Omental fat pad (tissue), 4 donors: Measurements from ENCODE around the gene SORCS1. TPM values are rescaled to one million over a fixed set of nuclear protein-coding genes. Genes with fewer than 3 reads are reported as not detected.

Experiments used
- ATAC-seq: fragments of 150-250 bp; one replicate; pipeline ENCODE4 v1.9.1; 2016; ENCODE audit warnings: mild to moderate bottlenecking, moderate library complexity; ENCODE audit not compliant: low FRiP score
- DNase-seq: peaks from one replicate; pipeline ENCODE4 v3.0.0-alpha.2; 2019; ENCODE audit warnings: low spot score
- total RNA-seq, 4 donors: library from RNA; depleted of rRNA; stranded (reverse); fragments of >200 nt; gene quantifications; one replicate each; pipeline ENCODE4 v1.1.0, GENCODE V29; 2016
- TF ChIP-seq, protein P1 (sequence below), 3 donors: fragments of 450-650 bp; IDR thresholded peaks; one replicate each; pipeline ENCODE4 v1.5.1; 2016 to 2017; ENCODE audit warnings: antibody characterized with exemption in 3 of 3, mild to moderate bottlenecking in 3 of 3, moderate library complexity in 2 of 3

SORCS1 gene
- total RNA-seq, 4 donors from 2014 or later = 0.09 to 1.3 (median 0.37) TPM

GRCh38 chr10:106996510-106996909 lies 168.0 kb downstream of the SORCS1 start:
- TF ChIP-seq, protein P1, sequence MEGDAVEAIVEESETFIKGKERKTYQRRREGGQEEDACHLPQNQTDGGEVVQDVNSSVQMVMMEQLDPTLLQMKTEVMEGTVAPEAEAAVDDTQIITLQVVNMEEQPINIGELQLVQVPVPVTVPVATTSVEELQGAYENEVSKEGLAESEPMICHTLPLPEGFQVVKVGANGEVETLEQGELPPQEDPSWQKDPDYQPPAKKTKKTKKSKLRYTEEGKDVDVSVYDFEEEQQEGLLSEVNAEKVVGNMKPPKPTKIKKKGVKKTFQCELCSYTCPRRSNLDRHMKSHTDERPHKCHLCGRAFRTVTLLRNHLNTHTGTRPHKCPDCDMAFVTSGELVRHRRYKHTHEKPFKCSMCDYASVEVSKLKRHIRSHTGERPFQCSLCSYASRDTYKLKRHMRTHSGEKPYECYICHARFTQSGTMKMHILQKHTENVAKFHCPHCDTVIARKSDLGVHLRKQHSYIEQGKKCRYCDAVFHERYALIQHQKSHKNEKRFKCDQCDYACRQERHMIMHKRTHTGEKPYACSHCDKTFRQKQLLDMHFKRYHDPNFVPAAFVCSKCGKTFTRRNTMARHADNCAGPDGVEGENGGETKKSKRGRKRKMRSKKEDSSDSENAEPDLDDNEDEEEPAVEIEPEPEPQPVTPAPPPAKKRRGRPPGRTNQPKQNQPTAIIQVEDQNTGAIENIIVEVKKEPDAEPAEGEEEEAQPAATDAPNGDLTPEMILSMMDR (IDR thresholded peaks at IDR 0.05) = no peak
- ATAC-seq (no peak), DNase-seq (no peak)

DNA sequence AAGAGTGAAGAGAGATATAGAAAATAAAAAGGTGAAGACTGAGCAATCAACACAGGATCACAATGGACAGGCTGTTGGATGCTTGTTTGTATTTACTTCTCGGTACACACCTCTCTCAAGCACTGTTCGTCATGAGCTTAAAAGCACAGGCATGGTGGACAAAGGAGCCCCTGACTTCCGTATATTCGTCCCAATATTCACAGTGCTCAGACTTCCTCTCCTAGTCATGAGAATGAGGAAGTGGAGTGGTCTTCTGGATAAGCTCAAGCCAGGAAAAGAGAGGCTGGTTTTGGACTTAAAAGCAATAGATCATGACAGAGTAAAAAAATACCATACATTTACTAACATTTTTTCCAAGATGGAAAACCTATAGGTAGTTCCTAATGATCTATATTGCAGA lies 172.5 kb downstream of the SORCS1 start:
- TF ChIP-seq, protein P1 (IDR thresholded peaks at IDR 0.05) = no peak
- no peak for DNase-seq
- no peak for ATAC-seq

GRCh38 chr10:106991091-106991490 lies 173.4 kb downstream of the SORCS1 start:
- ATAC-seq = no peak
- DNase-seq = no peak
- TF ChIP-seq, protein P1 (IDR thresholded peaks at IDR 0.05) = no peak

- TF ChIP-seq, protein P1 (IDR thresholded peaks at IDR 0.05) = no peak
- no peak for ATAC-seq
- no peak for DNase-seq
Observed at GRCh38 chr10:106987362-106987761, 177.1 kb downstream of the SORCS1 start.

DNA sequence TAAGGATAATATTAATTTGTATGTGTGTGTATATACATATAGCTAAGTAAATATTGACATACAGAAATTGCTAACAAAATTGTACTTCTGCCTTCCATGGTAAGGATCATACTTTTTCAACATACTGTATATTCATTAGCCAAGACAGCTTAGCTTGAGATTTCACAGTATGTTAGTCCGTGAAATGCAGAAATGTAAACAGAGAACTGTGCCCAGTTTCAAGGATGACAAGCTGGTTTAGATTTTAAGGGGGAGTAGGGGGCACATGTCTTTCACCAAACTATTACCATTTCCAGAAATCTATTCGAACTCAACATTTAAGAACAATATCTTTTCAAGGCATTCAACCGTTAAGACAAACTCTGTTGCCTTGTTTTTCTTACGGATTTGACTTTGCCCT lies 182.2 kb downstream of the SORCS1 start:
- DNase-seq (no peak), ATAC-seq (no peak)
- TF ChIP-seq, protein P1 (IDR thresholded peaks at IDR 0.05) = no peak

DNA sequence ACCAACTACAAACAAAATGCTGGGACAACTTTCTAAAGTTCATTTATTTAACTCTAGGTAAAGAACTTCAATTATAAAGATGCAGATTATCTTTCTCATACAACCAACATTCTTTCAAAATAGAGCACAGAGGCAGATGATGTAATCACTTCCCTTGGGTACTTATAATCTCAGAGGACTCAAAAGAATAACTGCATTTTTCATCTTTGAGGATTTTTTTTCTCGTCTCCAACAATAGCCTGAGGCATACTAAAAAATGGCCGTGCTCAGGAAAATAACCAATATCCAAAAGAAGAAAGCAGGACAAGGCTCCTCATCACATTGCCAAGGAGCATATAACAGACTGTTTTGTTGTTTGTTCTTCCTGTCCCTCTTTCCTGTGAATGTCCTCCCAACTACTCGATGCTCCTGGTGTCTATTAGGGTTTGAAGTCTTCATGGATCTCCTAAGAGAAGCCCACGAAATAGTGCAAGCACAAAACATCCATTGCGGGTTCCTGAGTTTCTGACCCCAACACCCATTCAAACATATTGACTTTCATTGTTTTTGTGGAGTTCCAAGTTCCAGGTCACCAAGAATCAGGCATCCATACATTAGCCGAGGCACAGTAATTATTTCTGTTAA lies 182.9 kb downstream of the SORCS1 start:
- ATAC-seq (no peak), DNase-seq (no peak)
- TF ChIP-seq, protein P1 (IDR thresholded peaks at IDR 0.05) = no peak
